Measurements from ENCODE around the gene GPBP1. TPM values are rescaled to one million over a fixed set of nuclear protein-coding genes. Genes with fewer than 3 reads are reported as not detected.
"Not testable (repeated sequence)": the region's sequence is repeated elsewhere in the genome, so short reads cannot be mapped to it uniquely, and the experiment has no call there.

GPBP1 gene
- total RNA-seq, 1 experiment from 2014 or later, result 54.4 TPM

- TF ChIP-seq REST (IDR thresholded peaks at IDR 0.05; ENCODE audit: insufficient read depth in 1 of 2, low read depth in 2 of 2, low read length in 1 of 2), result no peak
- TF ChIP-seq POLR2AphosphoS5 (IDR thresholded peaks at IDR 0.05; ENCODE audit: low read depth, low read length), result no peak
- TF ChIP-seq CTCF (IDR thresholded peaks at IDR 0.05), result no peak
- no peak for TF ChIP-seq TCF7L2 (IDR thresholded peaks at IDR 0.05; ENCODE audit: low read depth, low read length)
- no peak for TF ChIP-seq SIN3A (IDR thresholded peaks at IDR 0.05; ENCODE audit: borderline replicate concordance, insufficient read depth, low read depth, low read length)
- Histone ChIP-seq H3K9me3 (ENCODE audit: control insufficient read depth, insufficient read depth, low read depth, low read length) (no peaks in the 10 kb centered on the region), H3K27ac (ENCODE audit: low read length) (no peak overlapping the region), H3K4me1 (ENCODE audit: control insufficient read depth, insufficient read depth, low read length) (no peaks in the 10 kb centered on the region), H3K27me3 (ENCODE audit: control insufficient read depth, insufficient read depth, low read length) (no peaks in the 10 kb centered on the region), H3K36me3 (ENCODE audit: control insufficient read depth, insufficient read depth, low read length) (no peaks in the 10 kb centered on the region), H3K4me3 (ENCODE audit: low read depth in 2 of 2, low read length in 2 of 2) (no peak overlapping the region)
- intact Hi-C loops (cut with micrococcal nuclease; ENCODE audit: unreplicated experiment), result no loop called here
- ATAC-seq, result no peak
- in situ Hi-C loops (cut with HindIII; ENCODE audit: low pct_unique_long_range_greater_than_20kb, low sequenced_read_pairs), result no loop called here
- ChIA-PET POLR2A (no interaction called here), CTCF (interaction anchor here (0.8 kb wide), 1 partner anchor 1180 kb away, joined by 3 read pairs; no protein-coding TSS in a partner anchor)
- DNase-seq (ENCODE audit: low read depth, low spot score), result no peak
- BruUV-seq (replicated peaks), result no TSS peak
Measured at GRCh38 chr5:57280853-57281252, 107.0 kb downstream of the GPBP1 start.

- DNase-seq (ENCODE audit: low read depth, low spot score); ATAC-seq; H3K4me1 ChIP-seq (ENCODE audit: control insufficient read depth, insufficient read depth, low read length); CTCF ChIA-PET; H3K36me3 ChIP-seq (ENCODE audit: control insufficient read depth, insufficient read depth, low read length); H3K27me3 ChIP-seq (ENCODE audit: control insufficient read depth, insufficient read depth, low read length); H3K27ac ChIP-seq (ENCODE audit: low read length); BruUV-seq (replicated peaks); POLR2A ChIA-PET; in situ Hi-C loops (cut with HindIII; ENCODE audit: low pct_unique_long_range_greater_than_20kb, low sequenced_read_pairs); H3K9me3 ChIP-seq (ENCODE audit: control insufficient read depth, insufficient read depth, low read depth, low read length); intact Hi-C loops (cut with micrococcal nuclease; ENCODE audit: unreplicated experiment); H3K4me3 ChIP-seq (ENCODE audit: low read depth in 2 of 2, low read length in 2 of 2): not testable (repeated sequence)
Measured at GRCh38 chr5:57285084-57285483, 111.2 kb downstream of the GPBP1 start.

- H3K9me3 ChIP-seq (ENCODE audit: control insufficient read depth, insufficient read depth, low read depth, low read length), result no peaks in the 10 kb centered on the region
- TF ChIP-seq TCF7L2 (IDR thresholded peaks at IDR 0.05; ENCODE audit: low read depth, low read length) (no peak), POLR2AphosphoS5 (IDR thresholded peaks at IDR 0.05; ENCODE audit: low read depth, low read length) (no peak), REST (IDR thresholded peaks at IDR 0.05; ENCODE audit: insufficient read depth in 1 of 2, low read depth in 2 of 2, low read length in 1 of 2) (no peak), CTCF (IDR thresholded peaks at IDR 0.05) (no peak), SIN3A (IDR thresholded peaks at IDR 0.05; ENCODE audit: borderline replicate concordance, insufficient read depth, low read depth, low read length) (no peak)
- POLR2A ChIA-PET, result no interaction called here
- DNase-seq (ENCODE audit: low read depth, low spot score), result no peak
- H3K27me3 ChIP-seq (ENCODE audit: control insufficient read depth, insufficient read depth, low read length), result no peaks in the 10 kb centered on the region
- BruUV-seq (replicated peaks), result no TSS peak
- H3K36me3 ChIP-seq (ENCODE audit: control insufficient read depth, insufficient read depth, low read length), result no peaks in the 10 kb centered on the region
- H3K4me1 ChIP-seq (ENCODE audit: control insufficient read depth, insufficient read depth, low read length), result no peaks in the 10 kb centered on the region
- no peak for ATAC-seq
- H3K27ac ChIP-seq (ENCODE audit: low read length), result no peak overlapping the region
- H3K4me3 ChIP-seq (ENCODE audit: low read depth in 2 of 2, low read length in 2 of 2), result no peak overlapping the region
- in situ Hi-C loops (cut with HindIII; ENCODE audit: low pct_unique_long_range_greater_than_20kb, low sequenced_read_pairs) (no loop called here), intact Hi-C loops (cut with micrococcal nuclease; ENCODE audit: unreplicated experiment) (loop anchor here (10.0 kb wide), 1 partner anchor 593 kb away; no protein-coding TSS in a partner anchor)
- CTCF ChIA-PET, result no interaction called here
Measured at GRCh38 chr5:57291894-57292293, 118.0 kb downstream of the GPBP1 start.
